Esophagus squamous epithelium (tissue), 5 donors: ENCODE measurements around the gene ESR1. TPM values are rescaled to one million over a fixed set of nuclear protein-coding genes. Genes with fewer than 3 reads are reported as not detected.

ENCODE experiments used
- DNase-seq: peaks from one replicate; lab custom pipeline; 2025; lab: John Stamatoyannopoulos, UW
- H3K27ac ChIP-seq, 4 donors: fragments of 200-600 bp; sonication (generic); one replicate each; pipeline ENCODE4 v1.5.1; 2016 to 2019; ENCODE audit warnings: mild to moderate bottlenecking in 1 of 4
- H3K27me3 ChIP-seq, 4 donors: fragments of 200-600 bp; sonication (generic); 1 replicate in 3 of 4; 2 replicates in 1 of 4; pipeline versions ENCODE4 v1.5.1 to v1.6.0; 2017 to 2021; ENCODE audit warnings: antibody characterized with exemption in 1 of 4
- H3K36me3 ChIP-seq, 3 donors: fragments of 200-600 bp; sonication (generic); one replicate each; pipeline ENCODE4 v1.5.1; 2016 to 2019
- H3K4me1 ChIP-seq, 3 donors: fragments of 200-600 bp; sonication (generic); one replicate each; pipeline ENCODE4 v1.5.1; 2017 to 2019
- H3K4me3 ChIP-seq, 4 donors: fragments of 200-600 bp; sonication (generic); 1 replicate in 3 of 4; 2 replicates in 1 of 4; pipeline ENCODE4 v1.5.1; 2016 to 2019; ENCODE audit warnings: mild to moderate bottlenecking in 2 of 4, moderate library complexity in 1 of 4
- H3K9me3 ChIP-seq, 3 donors: fragments of 200-600 bp; sonication (generic); one replicate each; pipeline ENCODE4 v1.5.1; 2016 to 2019
- POLR2A ChIP-seq, 4 donors: fragments of 450-650 bp; IDR thresholded peaks; one replicate each; pipeline ENCODE4 v1.6.1; 2017; ENCODE audit warnings: antibody characterized with exemption in 4 of 4, mild to moderate bottlenecking in 4 of 4, moderate library complexity in 3 of 4
- WGBS, 2 donors: methylation state at CpG; one replicate each; pipeline ENCODE4 v1.1.5; 2018; 5-methylcytosine and 5-hydroxymethylcytosine counted together
- intact Hi-C: fragments of 100-400 bp; cut with DNase I; formaldehyde crosslinking; loops from one replicate; pipeline ENCODE4 v1.15.0; 2022
- total RNA-seq, 4 donors: library from RNA; depleted of rRNA; stranded (reverse); fragments of >200 nt; gene quantifications; one replicate each; pipeline ENCODE4 v1.1.0, GENCODE V29; 2016
- TF ChIP-seq, protein P1 (sequence below), 6 experiments: fragments of 450-650 bp in 4 of 6; fragments of 200-600 bp in 2 of 6; sonication (generic) in 2 of 6; IDR thresholded peaks; one replicate each; pipeline ENCODE4 v1.5.1; 2016 to 2019; ENCODE audit warnings: antibody characterized with exemption in 6 of 6, mild to moderate bottlenecking in 4 of 6, moderate library complexity in 4 of 6
- donor health status: DM: yes; HTN: yes; CAD: no.

ESR1 gene
- total RNA-seq, 4 donors from 2014 or later, result 0.40 to 1.1 (median 0.95) TPM; not detected in 1

DNA sequence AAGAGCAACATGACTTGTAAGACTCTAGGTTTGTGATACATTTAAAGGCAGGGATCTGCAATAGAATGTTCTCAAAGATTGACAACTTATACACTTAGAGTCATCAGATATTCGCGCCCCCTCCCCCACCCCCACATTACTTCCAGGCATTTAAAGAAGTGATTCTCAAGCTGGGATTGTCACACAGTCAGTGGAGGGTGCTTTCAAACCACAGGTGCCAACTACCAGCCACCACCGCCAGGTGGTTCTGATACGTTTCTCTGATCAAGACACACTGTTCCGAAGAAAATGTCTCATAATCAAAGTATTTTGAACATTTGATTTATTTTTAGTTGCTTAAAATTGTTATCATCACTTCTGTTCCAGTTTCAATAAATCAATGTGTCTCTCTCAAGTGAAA is 357.5 kb downstream of the ESR1 start:
- Histone ChIP-seq H3K9me3 (no peaks in the 10 kb centered on the region), H3K4me3 (no peak overlapping the region), H3K27ac (no peak overlapping the region), H3K36me3 (peaks cover 0 to 10% (median 0%) of the 10 kb centered on the region in 3 donors), H3K4me1 (peaks cover 0 to 4% (median 0%) of the 10 kb centered on the region in 3 donors), H3K27me3 (no peaks in the 10 kb centered on the region)
- WGBS, 2 donors, result 91 to 98% methylated on average over 5 of the region's 5 CpGs
- DNase-seq, result no peak
- TF ChIP-seq, protein P1, sequence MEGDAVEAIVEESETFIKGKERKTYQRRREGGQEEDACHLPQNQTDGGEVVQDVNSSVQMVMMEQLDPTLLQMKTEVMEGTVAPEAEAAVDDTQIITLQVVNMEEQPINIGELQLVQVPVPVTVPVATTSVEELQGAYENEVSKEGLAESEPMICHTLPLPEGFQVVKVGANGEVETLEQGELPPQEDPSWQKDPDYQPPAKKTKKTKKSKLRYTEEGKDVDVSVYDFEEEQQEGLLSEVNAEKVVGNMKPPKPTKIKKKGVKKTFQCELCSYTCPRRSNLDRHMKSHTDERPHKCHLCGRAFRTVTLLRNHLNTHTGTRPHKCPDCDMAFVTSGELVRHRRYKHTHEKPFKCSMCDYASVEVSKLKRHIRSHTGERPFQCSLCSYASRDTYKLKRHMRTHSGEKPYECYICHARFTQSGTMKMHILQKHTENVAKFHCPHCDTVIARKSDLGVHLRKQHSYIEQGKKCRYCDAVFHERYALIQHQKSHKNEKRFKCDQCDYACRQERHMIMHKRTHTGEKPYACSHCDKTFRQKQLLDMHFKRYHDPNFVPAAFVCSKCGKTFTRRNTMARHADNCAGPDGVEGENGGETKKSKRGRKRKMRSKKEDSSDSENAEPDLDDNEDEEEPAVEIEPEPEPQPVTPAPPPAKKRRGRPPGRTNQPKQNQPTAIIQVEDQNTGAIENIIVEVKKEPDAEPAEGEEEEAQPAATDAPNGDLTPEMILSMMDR (IDR thresholded peaks at IDR 0.05), result no peak
- TF ChIP-seq POLR2A (IDR thresholded peaks at IDR 0.05), result no peak
- intact Hi-C loops, result no loop called here

DNA sequence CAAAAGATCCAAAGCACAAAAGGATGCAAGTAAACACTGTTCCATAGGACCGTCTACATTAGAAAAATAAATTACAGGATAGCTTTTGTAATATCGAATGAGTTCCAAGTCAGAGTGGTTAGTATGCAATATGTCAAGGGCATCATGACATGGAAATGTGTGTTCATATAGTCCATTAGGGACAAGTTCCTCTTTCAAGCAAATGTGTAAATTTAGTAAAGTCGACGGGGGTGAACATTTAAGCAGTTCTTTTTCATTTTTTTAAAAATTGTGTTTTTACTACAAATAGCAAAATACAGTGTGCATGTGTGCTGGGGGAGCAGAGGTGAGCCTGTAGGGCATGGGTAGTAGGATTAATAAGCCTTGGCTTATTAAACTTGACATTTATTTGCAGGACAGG is 359.0 kb downstream of the ESR1 start:
- Histone ChIP-seq H3K36me3 (peaks cover 0 to 21% (median 0%) of the 10 kb centered on the region in 3 donors), H3K27me3 (no peaks in the 10 kb centered on the region), H3K4me1 (peaks cover 0 to 4% (median 0%) of the 10 kb centered on the region in 3 donors), H3K9me3 (no peaks in the 10 kb centered on the region), H3K27ac (no peak overlapping the region), H3K4me3 (no peak overlapping the region)
- WGBS, 2 donors, result 71 to 77% methylated on average over 4 of the region's 4 CpGs
- TF ChIP-seq, protein P1 (IDR thresholded peaks at IDR 0.05), result no peak
- TF ChIP-seq POLR2A (IDR thresholded peaks at IDR 0.05), result no peak
- intact Hi-C loops, result no loop called here
- no peak for DNase-seq

DNA sequence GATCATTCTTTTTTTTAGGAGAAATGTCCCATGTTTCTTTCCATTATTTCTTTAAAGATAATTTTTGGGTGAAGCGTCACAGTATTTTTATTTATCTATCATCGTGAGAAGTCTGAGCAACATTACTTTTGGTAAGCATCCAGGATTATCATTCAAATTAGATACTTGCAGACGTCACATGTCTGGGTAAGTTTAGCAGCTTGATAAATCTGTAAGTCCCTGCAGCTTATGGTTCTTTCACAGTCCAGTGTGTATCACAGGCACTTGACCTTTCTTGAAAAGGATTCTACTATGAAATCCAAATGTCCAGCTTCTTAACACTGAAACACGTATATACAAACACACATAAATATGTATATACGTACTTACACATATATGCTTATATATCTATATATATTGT is 359.4 kb downstream of the ESR1 start:
- intact Hi-C loops, result no loop called here
- Histone ChIP-seq H3K9me3 (no peaks in the 10 kb centered on the region), H3K27me3 (no peaks in the 10 kb centered on the region), H3K4me1 (peaks cover 0 to 4% (median 0%) of the 10 kb centered on the region in 3 donors), H3K4me3 (no peak overlapping the region), H3K27ac (no peak overlapping the region), H3K36me3 (peaks cover 0 to 23% (median 0%) of the 10 kb centered on the region in 3 donors)
- TF ChIP-seq, protein P1 (IDR thresholded peaks at IDR 0.05), result no peak
- no peak for TF ChIP-seq POLR2A (IDR thresholded peaks at IDR 0.05)
- 80 to 83% methylated on average over 5 of the region's 5 CpGs for WGBS, 2 donors
- no peak for DNase-seq

DNA sequence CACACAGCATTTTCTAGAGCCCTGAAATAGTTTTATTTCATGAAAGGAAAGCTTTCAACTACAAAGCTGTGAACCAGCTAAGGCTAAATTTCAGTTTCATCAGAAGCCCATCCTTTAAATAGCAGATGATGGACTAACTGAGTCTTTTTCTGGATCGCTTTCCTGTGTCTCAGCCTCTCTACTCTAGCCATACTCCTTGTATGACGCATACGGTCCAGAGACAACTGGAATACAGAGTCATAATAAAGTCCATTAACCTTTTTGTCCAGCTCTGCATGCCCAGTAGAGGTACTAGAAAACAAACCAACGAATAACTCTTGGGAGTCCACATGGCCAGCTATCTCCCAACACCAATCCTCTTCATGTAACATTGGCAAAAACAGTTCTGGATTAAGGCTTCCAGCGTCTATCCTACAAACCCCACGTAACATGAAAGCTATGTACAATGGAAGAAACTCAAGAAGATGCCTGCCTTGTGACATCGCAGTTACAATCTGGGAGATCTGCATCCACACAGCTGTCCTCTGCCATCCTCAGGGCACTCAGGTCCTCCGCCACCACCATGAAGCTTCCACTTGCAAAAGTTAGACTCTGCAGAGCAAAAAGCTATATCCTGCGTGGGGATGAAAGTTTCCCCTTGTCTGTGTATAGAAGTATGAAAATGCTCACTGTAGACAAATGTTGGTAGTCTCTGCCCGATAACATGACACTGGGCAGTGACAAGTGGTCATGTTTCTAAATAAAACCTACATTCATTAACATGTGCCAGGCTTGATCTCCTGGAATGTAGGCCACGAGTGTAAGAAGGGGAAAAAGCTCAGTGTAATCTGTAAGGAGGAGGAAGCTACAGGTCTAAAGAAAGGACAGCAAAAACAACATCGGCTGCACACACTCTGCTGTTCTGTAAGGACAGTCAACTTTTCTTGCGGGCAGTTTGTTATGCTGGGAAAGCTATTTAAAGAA is 360.4 kb downstream of the ESR1 start:
- Histone ChIP-seq H3K27ac (peak overlapping the region in 2 of 4 donors; percentile 17 to 41), H3K4me1 (peaks cover 0 to 4% (median 0%) of the 10 kb centered on the region in 3 donors), H3K9me3 (no peaks in the 10 kb centered on the region), H3K36me3 (peaks cover 0 to 23% (median 0%) of the 10 kb centered on the region in 3 donors), H3K27me3 (no peaks in the 10 kb centered on the region), H3K4me3 (no peak overlapping the region)
- 81 to 83% methylated on average over 13 of the region's 13 CpGs for WGBS, 2 donors
- TF ChIP-seq, protein P1 (IDR thresholded peaks at IDR 0.05), result no peak
- TF ChIP-seq POLR2A (IDR thresholded peaks at IDR 0.05), result no peak
- DNase-seq, result no peak
- intact Hi-C loops, result no loop called here

DNA sequence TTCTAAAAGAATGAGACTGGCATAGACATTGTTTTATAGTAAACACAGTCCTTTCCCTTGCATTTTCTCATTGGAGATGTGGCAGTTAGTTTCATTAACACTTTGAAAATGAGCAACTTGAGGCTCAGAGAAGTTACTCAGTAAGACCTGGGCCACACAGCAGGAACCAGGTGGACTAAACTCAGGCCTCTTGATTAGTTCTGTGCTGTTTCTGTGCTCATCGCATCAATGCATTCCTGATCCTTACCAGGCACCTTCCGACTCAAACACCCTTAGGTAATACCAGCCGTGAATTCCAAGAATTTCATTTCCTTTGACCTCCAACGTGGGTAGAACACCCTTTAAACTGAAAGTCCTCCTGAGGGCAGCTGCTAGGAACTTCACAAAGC is 362.8 kb downstream of the ESR1 start:
- DNase-seq, result no peak
- intact Hi-C loops, result no loop called here
- TF ChIP-seq, protein P1 (IDR thresholded peaks at IDR 0.05), result no peak
- no peak for TF ChIP-seq POLR2A (IDR thresholded peaks at IDR 0.05)
- Histone ChIP-seq H3K9me3 (no peaks in the 10 kb centered on the region), H3K4me1 (peaks cover 0 to 4% (median 0%) of the 10 kb centered on the region in 3 donors), H3K27ac (peak overlapping the region in 1 of 4 donors; percentile 30), H3K4me3 (no peak overlapping the region), H3K36me3 (peaks cover 0 to 30% (median 0%) of the 10 kb centered on the region in 3 donors), H3K27me3 (no peaks in the 10 kb centered on the region)
- 81 to 90% methylated on average over 4 of the region's 4 CpGs for WGBS, 2 donors
